K562 (cell line): ENCODE results near the gene HSP90AA1. TPM values are rescaled to one million over a fixed set of nuclear protein-coding genes. Genes with fewer than 3 reads are reported as not detected.
"Not testable (repeated sequence)": the region's sequence is repeated elsewhere in the genome, so short reads cannot be mapped to it uniquely, and the experiment has no call there.

ENCODE experiments used
- ATAC-seq: fragments of 200-7000 bp; cut with Tn5 transposase; 3 replicates; pipeline ENCODE4 v1.9.1; 2020; ENCODE audit warnings: moderate library complexity
- BruUV-seq: library from RNA; stranded (reverse); fragments of 400-500 nt; replicated peaks from 2 replicates; lab custom pipeline; 2021; lab: Mats Ljungman, UMichigan
- CTCF ChIA-PET: fragments of 300-600 bp; formaldehyde crosslinking; extraction: SDS; loops from one replicate; lab custom pipeline; 2021; ENCODE audit warnings: low intra/inter-chr PET ratio; lab: Yijun Ruan, JAX
- POLR2A ChIA-PET: fragments of 300-600, 350-650 bp; sonication (Branson Sonifier 250); formaldehyde crosslinking; extraction: SDS; loops from one replicate; lab custom pipeline; 2021; ENCODE audit warnings: antibody characterized with exemption, inconsistent platforms; lab: Yijun Ruan, JAX
- DNase-seq, 4 experiments: peaks; one replicate each; pipeline versions ENCODE4 v3.0.0 to v3.0.0-alpha.2; 2011 to 2018; ENCODE audit warnings: low spot score in 3 of 4, mixed read lengths in 3 of 4; ENCODE audit errors: extremely low read depth in 1 of 4
- FAIRE-seq: peaks from 2 replicates; lab custom pipeline; 2011; peaks lifted over from hg19 to GRCh38; lab: Jason Lieb, UNC
- H2AFZ ChIP-seq: 2 replicates; pipeline ENCODE4 v1.6.0; 2011; ENCODE audit warnings: low read depth, low read length, control low read depth, inconsistent platforms
- H3K27ac ChIP-seq: fragments of 200-600 bp; 3 replicates; pipeline ENCODE4 v1.8.0; 2011; ENCODE audit warnings: low read depth, mild to moderate bottlenecking, control low read depth, inconsistent platforms, low read length, moderate library complexity, mixed read lengths; ENCODE audit errors: extremely low read depth
- H3K27me3 ChIP-seq, 2 experiments: fragments of 300-600 bp in 1 of 2; 2 replicates in 1 of 2; 3 replicates in 1 of 2; pipeline versions ENCODE4 v1.6.0 to v1.8.0; 2011; ENCODE audit warnings: inconsistent platforms in 2 of 2, low read length in 2 of 2, mild to moderate bottlenecking in 1 of 2, mixed read lengths in 1 of 2, moderate library complexity in 1 of 2; ENCODE audit not compliant: control insufficient read depth in 2 of 2, insufficient read depth in 2 of 2
- H3K36me3 ChIP-seq: fragments of 300-600 bp; 3 replicates; pipeline ENCODE4 v1.8.0; 2011; ENCODE audit warnings: mild to moderate bottlenecking, low read length, inconsistent platforms; ENCODE audit not compliant: control insufficient read depth, insufficient read depth
- H3K4me1 ChIP-seq, 2 experiments: fragments of 200-600 bp in 1 of 2; replicated peaks in 1 of 2; 2 replicates in 1 of 2; 3 replicates in 1 of 2; pipeline versions ENCODE4 v1.5.1 to v1.8.0; 2011; ENCODE audit warnings: inconsistent platforms in 2 of 2, low read length in 2 of 2, mild to moderate bottlenecking in 1 of 2, mixed read lengths in 1 of 2, moderate library complexity in 1 of 2; ENCODE audit not compliant: control insufficient read depth in 2 of 2, insufficient read depth in 2 of 2
- H3K4me2 ChIP-seq: 2 replicates; pipeline ENCODE4 v1.6.1; 2011; ENCODE audit warnings: low read length, control low read depth, inconsistent platforms, mixed read lengths; ENCODE audit not compliant: insufficient read depth
- H3K4me3 ChIP-seq: fragments of 200-600 bp; sonication (generic), shearing (Covaris generic); 2 replicates; pipeline ENCODE4 v1.5.1; 2016; ENCODE audit warnings: control low read depth, inconsistent platforms
- H3K79me2 ChIP-seq: fragments of 200-600 bp; 3 replicates; pipeline ENCODE4 v1.8.0; 2011; ENCODE audit warnings: low read length, inconsistent platforms; ENCODE audit not compliant: control insufficient read depth, insufficient read depth
- H3K9ac ChIP-seq, 2 experiments: 2 replicates each; pipeline versions ENCODE4 v1.6.0 to v1.6.1; 2011; ENCODE audit warnings: low read depth in 2 of 2, low read length in 2 of 2, control low read depth in 1 of 2, inconsistent platforms in 1 of 2, mild to moderate bottlenecking in 1 of 2, mixed read lengths in 1 of 2; ENCODE audit not compliant: insufficient read depth in 1 of 2
- H3K9me1 ChIP-seq: one replicate; pipeline ENCODE4 v1.6.0; 2011; ENCODE audit warnings: inconsistent platforms, mild to moderate bottlenecking, low read length, moderate library complexity; ENCODE audit not compliant: control insufficient read depth, insufficient read depth
- H3K9me3 ChIP-seq: replicated peaks from 2 replicates; pipeline ENCODE4 v1.5.1; 2011; ENCODE audit warnings: low read depth, low read length, inconsistent platforms; ENCODE audit not compliant: control insufficient read depth, insufficient read depth
- H4K20me1 ChIP-seq: replicated peaks from 2 replicates; pipeline ENCODE4 v1.6.1; 2011; ENCODE audit warnings: low read length, inconsistent platforms, mixed read lengths; ENCODE audit not compliant: control insufficient read depth, insufficient read depth
- DMBX1 ChIP-seq: fragments of 250-450 bp; sonication (Bioruptor Pico); IDR thresholded peaks from 2 replicates; pipeline ENCODE4 v1.8.0; 2022; ENCODE audit warnings: inconsistent platforms, mild to moderate bottlenecking, moderate library complexity, borderline replicate concordance
- FIP1L1 ChIP-seq: fragments of 200-400 bp; formaldehyde crosslinking; IDR thresholded peaks from 2 replicates; pipeline ENCODE4 v1.6.1; 2018; ENCODE audit warnings: mild to moderate bottlenecking, low read depth, low read length; ENCODE audit not compliant: poor library complexity, severe bottlenecking
- ID3 ChIP-seq, 2 experiments: fragments of 250-450 bp in 1 of 2; fragments of 450-650 bp in 1 of 2; sonication (Bioruptor Pico) in 1 of 2; IDR thresholded peaks; 2 replicates each; pipeline versions ENCODE4 v1.6.1 to v1.8.0; 2016 to 2021; ENCODE audit warnings: mild to moderate bottlenecking in 2 of 2, moderate library complexity in 2 of 2, missing compliant biosample characterization in 1 of 2, missing genetic modification characterization in 1 of 2
- IRF9 ChIP-seq: fragments of 450-650 bp; IDR thresholded peaks from 2 replicates; pipeline ENCODE4 v1.6.1; 2016; ENCODE audit warnings: missing biosample characterization, missing genetic modification characterization
- MEF2D ChIP-seq: conservative IDR thresholded peaks from 2 replicates; pipeline ENCODE4 v1.6.1; 2016; ENCODE audit warnings: low read depth, missing genetic modification characterization, missing compliant biosample characterization
- NR2C1 ChIP-seq, 2 experiments: fragments of 450-650 bp; IDR thresholded peaks; 2 replicates each; pipeline ENCODE4 v1.6.1; 2017; ENCODE audit warnings: mild to moderate bottlenecking in 2 of 2, antibody characterized with exemption in 1 of 2, inconsistent platforms in 1 of 2, missing compliant biosample characterization in 1 of 2, missing genetic modification characterization in 1 of 2
- PTRF ChIP-seq: fragments of 450-650 bp; IDR thresholded peaks from 2 replicates; pipeline ENCODE4 v1.6.1; 2016; ENCODE audit warnings: mild to moderate bottlenecking, missing genetic modification characterization, missing compliant biosample characterization
- PTTG1 ChIP-seq: fragments of 450-650 bp; IDR thresholded peaks from 2 replicates; pipeline ENCODE4 v1.6.1; 2016; ENCODE audit warnings: low read depth, mild to moderate bottlenecking, missing genetic modification characterization, missing compliant biosample characterization
- SMAD4 ChIP-seq: fragments of 250-450 bp; sonication (Bioruptor Pico); conservative IDR thresholded peaks from 2 replicates; pipeline ENCODE4 v1.8.0; 2021; ENCODE audit warnings: inconsistent platforms, mild to moderate bottlenecking, moderate library complexity
- ZNF592 ChIP-seq: fragments of 450-650 bp; IDR thresholded peaks from 2 replicates; pipeline ENCODE4 v1.6.1; 2017; ENCODE audit warnings: antibody characterized with exemption, mild to moderate bottlenecking
- ZNF740 ChIP-seq, 3 experiments: fragments of 200-800 bp in 1 of 3; sonication (Bioruptor generic) in 1 of 3; sonication (generic) in 1 of 3; formaldehyde crosslinking in 1 of 3; IDR thresholded peaks; 2 replicates each; pipeline versions ENCODE4 v1.6.1 to v1.8.0; 2016 to 2022; ENCODE audit warnings: mild to moderate bottlenecking in 2 of 3, missing compliant biosample characterization in 2 of 3, missing genetic modification characterization in 2 of 3, missing genetic modification reagents in 1 of 3
- WGBS: fragments of 100-300 bp; shearing (Covaris generic); methylation state at CpG from one replicate; pipeline ENCODE4 v1.1.6; 2016; ENCODE audit warnings: low coverage, mixed read lengths; ENCODE audit not compliant: insufficient coverage; ENCODE audit errors: missing lambda C conversion rate; 5-methylcytosine and 5-hydroxymethylcytosine counted together
- in situ Hi-C: fragments of 300-500 bp; cut with MboI; formaldehyde crosslinking; loops from 4 replicates; pipeline ENCODE4 v1.15.0; 2018; ENCODE audit warnings: inconsistent platforms, mixed read lengths
- intact Hi-C: fragments of 100-400 bp; cut with micrococcal nuclease; formaldehyde crosslinking; loops from 2 replicates; pipeline ENCODE4 v1.14.2; 2022
- polyA plus RNA-seq, 8 experiments: library from polyadenylated mRNA; depleted of rRNA in 4 of 8; stranded (reverse) in 5 of 8; unstranded in 3 of 8; fragments of >200 nt; fragmentation: Nextera tagmentation in 2 of 8; fragmentation: Illumina TruSeq in 1 of 8; extraction: Ambion mirVana in 2 of 8; extraction: Trizol in 1 of 8; gene quantifications; 2 replicates each; pipeline versions ENCODE4 v1.2.1 to v1.2.3, GENCODE V29; 2011 to 2014; ENCODE audit warnings: inconsistent platforms in 1 of 8, missing spikeins in 1 of 8
- total RNA-seq, 7 experiments: library from RNA; depleted of rRNA in 6 of 7; stranded (reverse); fragments of >200 nt in 6 of 7; fragmentation: Illumina TruSeq in 2 of 7; extraction: Trizol in 2 of 7; gene quantifications; 2 replicates each; pipeline versions ENCODE4 v1.2.1 to v1.2.3, GENCODE V29; 2011 to 2021; ENCODE audit warnings: low replicate concordance in 1 of 7

HSP90AA1 gene
- total and polyA plus RNA-seq, 9 of the 15 experiments (the other 6 are each of a cell fraction or from before 2014, with no cell fraction given) = 377 to 1,731 (median 879) TPM

- no peak for TF ChIP-seq FIP1L1
Observed at GRCh38 chr14:102066041-102066451, 20.8 kb downstream of the HSP90AA1 start (continued).

GRCh38 chr14:102064590-102064989 lies 22.3 kb downstream of the HSP90AA1 start:
- peaks cover 6 to 12% of the 10 kb centered on the region in 2 experiments; a peak in 3 of 5 replicates for H3K4me1 ChIP-seq
- H3K9me3 ChIP-seq; DNase-seq; ATAC-seq; intact Hi-C loops; H3K27ac ChIP-seq; H3K4me2 ChIP-seq; H4K20me1 ChIP-seq; H2AFZ ChIP-seq; BruUV-seq; H3K9ac ChIP-seq; H3K4me3 ChIP-seq; H3K27me3 ChIP-seq; FAIRE-seq; H3K9me1 ChIP-seq; H3K79me2 ChIP-seq; H3K36me3 ChIP-seq; CTCF ChIA-PET; TF ChIP-seq ZNF740 (CRISPR knock-in tag; IDR thresholded peaks at IDR 0.05); ID3 (CRISPR knock-in tag; IDR thresholded peaks at IDR 0.05); NR2C1 (IDR thresholded peaks at IDR 0.05): not testable (repeated sequence)
- 21% methylated on average over 3 of the region's 8 CpGs for WGBS
- in situ Hi-C loops = loop anchor here (10.0 kb wide), 1 partner anchor 250 kb away; the partner anchor contains the start of gene ZNF839
- POLR2A ChIA-PET = interaction anchor here (0.8 to 3.3 kb wide), 4 partner anchors 8 to 21 kb away, joined by 3 to 17 read pairs (median 9); partner anchors contain the start of gene HSP90AA1
- TF ChIP-seq ZNF592 (peak; percentile 74), ZNF740 (tag; IDR thresholded peaks at IDR 0.05) (0 out of 4 replicates have a peak, but pooled peaks of 1 of the 2 experiments have one; percentile 52), PTRF (tag) (peak; percentile 74; the same call in 1 of the 2 replicates), MEF2D (tag) (peak; percentile 59; the same call in 1 of the 2 replicates), ID3 (tag; IDR thresholded peaks at IDR 0.05) (peak; percentile 68; the same call in 1 of the 2 replicates), SMAD4 (0 out of 2 replicates have a peak, but pooled peaks have one; percentile 40), DMBX1 (CRISPR knock-in tag) (peak; percentile 65), NR2C1 (tag; IDR thresholded peaks at IDR 0.05) (peak; percentile 46; the same call in 1 of the 2 replicates), PTTG1 (peak; percentile 62; the same call in 1 of the 2 replicates), IRF9 (tag) (peak; percentile 73; the same call in 1 of the 2 replicates)
